Esophagus (tissue), 2 donors: ENCODE measurements around the gene WNT1. TPM values are rescaled to one million over a fixed set of nuclear protein-coding genes. Genes with fewer than 3 reads are reported as not detected.

Source experiments
- H3K27ac ChIP-seq, 2 donors: one replicate each; pipeline ENCODE4 v1.5.1; 2013; ENCODE audit warnings: low read depth in 2 of 2, mild to moderate bottlenecking in 2 of 2, inconsistent platforms in 1 of 2, low read length in 1 of 2, moderate library complexity in 1 of 2
- H3K27me3 ChIP-seq, 2 donors: one replicate each; pipeline ENCODE4 v1.6.1; 2013; ENCODE audit warnings: low read length in 2 of 2, control low read depth in 1 of 2, mild to moderate bottlenecking in 1 of 2; ENCODE audit not compliant: insufficient read depth in 2 of 2, control insufficient read depth in 1 of 2
- H3K36me3 ChIP-seq, 2 donors: one replicate each; pipeline ENCODE4 v1.6.1; 2013; ENCODE audit warnings: low read length in 1 of 2; ENCODE audit not compliant: control insufficient read depth in 2 of 2, insufficient read depth in 2 of 2
- H3K4me1 ChIP-seq, 2 donors: one replicate each; pipeline ENCODE4 v1.6.1; 2013; ENCODE audit warnings: low read length in 1 of 2; ENCODE audit not compliant: control insufficient read depth in 2 of 2, insufficient read depth in 2 of 2
- H3K4me3 ChIP-seq, 2 donors: one replicate each; pipeline ENCODE4 v1.5.1; 2013; ENCODE audit warnings: low read length in 2 of 2, mild to moderate bottlenecking in 2 of 2, low read depth in 1 of 2, moderate library complexity in 1 of 2
- H3K9me3 ChIP-seq, 2 donors: one replicate each; pipeline ENCODE4 v1.6.1; 2013; ENCODE audit warnings: mild to moderate bottlenecking in 2 of 2, low read depth in 1 of 2, low read length in 1 of 2, moderate library complexity in 1 of 2; ENCODE audit not compliant: control insufficient read depth in 2 of 2, insufficient read depth in 1 of 2
- WGBS, 2 donors: extraction: QIAGEN DNeasy Blood & Tissue Kit; methylation state at CpG; one replicate each; pipeline ENCODE4 v1.1.7; 2013; 5-methylcytosine and 5-hydroxymethylcytosine counted together
- polyA plus RNA-seq, 2 donors: library from polyadenylated mRNA; stranded (reverse); fragments of 200-250 nt; gene quantifications; one replicate each; pipeline ENCODE4 v1.2.3, GENCODE V29; 2013
- donor health status: healthy with polysubstance abuse.
- donor health status: Bipolar disorder and iron deficiency.

Gene WNT1
- polyA plus RNA-seq, 2 donors = 0.05 TPM; not detected in 1

- Histone ChIP-seq H3K36me3 (peaks cover 27 to 58% of the 10 kb centered on the region in 2 donors), H3K27me3 (no peaks in the 10 kb centered on the region), H3K4me3 (no peak overlapping the region), H3K9me3 (no peaks in the 10 kb centered on the region), H3K4me1 (no peaks in the 10 kb centered on the region), H3K27ac (no peak overlapping the region)
- WGBS, 2 donors = 85 to 88% methylated on average over 12 of the region's 12 CpGs
Observed at GRCh38 chr12:49024543-49024942, 46.4 kb downstream of the WNT1 start.

DNA sequence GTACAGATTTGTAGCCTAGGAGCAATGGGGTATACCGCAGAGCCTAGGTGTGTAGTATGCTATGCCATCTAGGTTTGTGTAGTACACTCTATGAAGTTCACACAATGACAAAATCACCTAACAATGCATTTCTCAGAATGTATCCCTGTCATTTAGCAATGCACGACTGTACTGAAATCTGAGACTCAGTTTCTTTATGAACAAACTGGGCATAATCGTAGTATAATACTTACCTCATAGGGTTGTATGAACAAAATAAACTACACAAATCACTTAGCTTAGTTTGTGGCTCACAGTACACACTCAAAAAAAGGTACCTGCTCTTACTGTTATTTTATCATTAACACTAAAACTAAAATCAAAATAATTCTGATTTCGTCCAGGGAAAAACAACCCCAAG is 47.3 kb downstream of the WNT1 start:
- H3K36me3 ChIP-seq = peaks cover 27 to 59% of the 10 kb centered on the region in 2 donors
- WGBS, 2 donors = 85 to 89% methylated on average over 4 of the region's 4 CpGs
- no peaks in the 10 kb centered on the region for H3K4me1 ChIP-seq
- H3K27me3 ChIP-seq = no peaks in the 10 kb centered on the region
- H3K4me3 ChIP-seq = no peak overlapping the region
- no peaks in the 10 kb centered on the region for H3K9me3 ChIP-seq
- no peak overlapping the region for H3K27ac ChIP-seq

GRCh38 chr12:49026101-49026500 is 48.0 kb downstream of the WNT1 start:
- no peaks in the 10 kb centered on the region for H3K27me3 ChIP-seq
- peaks cover 27 to 65% of the 10 kb centered on the region in 2 donors for H3K36me3 ChIP-seq
- H3K4me1 ChIP-seq = no peaks in the 10 kb centered on the region
- no peaks in the 10 kb centered on the region for H3K9me3 ChIP-seq
- no peak overlapping the region for H3K4me3 ChIP-seq
- no peak overlapping the region for H3K27ac ChIP-seq
- WGBS, 2 donors = 95 to 96% methylated on average over 21 of the region's 21 CpGs

GRCh38 chr12:49026678-49027480 is 48.8 kb downstream of the WNT1 start:
- Histone ChIP-seq H3K4me1 (no peaks in the 10 kb centered on the region), H3K36me3 (peaks cover 25 to 62% of the 10 kb centered on the region in 2 donors)
- WGBS, 2 donors = 91 to 93% methylated on average over 24 to 26 of the region's 26 CpGs

GRCh38 chr12:49027846-49028555 is 49.9 kb downstream of the WNT1 start:
- Histone ChIP-seq H3K9me3 (no peaks in the 10 kb centered on the region), H3K4me3 (no peak overlapping the region), H3K4me1 (no peaks in the 10 kb centered on the region), H3K27ac (no peak overlapping the region), H3K36me3 (peaks cover 20 to 62% of the 10 kb centered on the region in 2 donors), H3K27me3 (no peaks in the 10 kb centered on the region)
- WGBS, 2 donors = 90 to 92% methylated on average over 9 of the region's 9 CpGs

More at GRCh38 chr12:49026678-49027480, 48.8 kb downstream of the WNT1 start:
- Histone ChIP-seq H3K9me3 (no peaks in the 10 kb centered on the region), H3K4me3 (no peak overlapping the region), H3K27ac (no peak overlapping the region), H3K27me3 (no peaks in the 10 kb centered on the region)

DNA sequence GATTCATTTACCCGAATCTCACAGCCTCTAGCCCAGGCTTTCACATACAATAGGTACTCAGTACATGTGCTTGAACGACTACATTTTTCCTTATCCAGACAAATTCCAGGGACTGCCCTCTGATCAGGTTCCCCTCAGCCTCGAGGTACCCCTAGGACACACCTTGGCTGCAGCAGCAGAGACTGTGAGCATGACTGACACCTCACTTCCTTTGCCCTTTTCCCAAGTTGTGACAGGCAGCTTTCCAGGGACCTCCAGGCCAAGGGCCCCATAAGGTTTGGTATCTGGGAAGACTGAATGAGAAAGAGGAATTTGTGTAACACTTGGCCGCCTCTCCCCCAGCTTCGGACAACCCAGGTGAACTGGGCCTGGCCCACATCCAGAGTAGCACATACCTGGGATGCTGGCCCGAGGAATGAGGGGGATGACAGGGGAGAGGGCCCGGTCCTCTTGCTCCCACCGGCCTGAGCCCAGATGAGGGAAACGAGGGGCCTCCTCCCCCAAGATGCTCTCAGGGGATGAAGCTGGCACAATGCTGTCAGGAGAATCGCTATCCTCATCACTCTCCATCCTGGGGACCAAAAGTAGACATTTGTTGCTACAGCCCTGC is 50.6 kb downstream of the WNT1 start:
- Histone ChIP-seq H3K4me3 (no peak overlapping the region), H3K36me3 (peaks cover 27 to 64% of the 10 kb centered on the region in 2 donors), H3K27me3 (no peaks in the 10 kb centered on the region), H3K27ac (no peak overlapping the region), H3K4me1 (no peaks in the 10 kb centered on the region), H3K9me3 (no peaks in the 10 kb centered on the region)
- WGBS, 2 donors = 87 to 88% methylated on average over 10 of the region's 10 CpGs

DNA sequence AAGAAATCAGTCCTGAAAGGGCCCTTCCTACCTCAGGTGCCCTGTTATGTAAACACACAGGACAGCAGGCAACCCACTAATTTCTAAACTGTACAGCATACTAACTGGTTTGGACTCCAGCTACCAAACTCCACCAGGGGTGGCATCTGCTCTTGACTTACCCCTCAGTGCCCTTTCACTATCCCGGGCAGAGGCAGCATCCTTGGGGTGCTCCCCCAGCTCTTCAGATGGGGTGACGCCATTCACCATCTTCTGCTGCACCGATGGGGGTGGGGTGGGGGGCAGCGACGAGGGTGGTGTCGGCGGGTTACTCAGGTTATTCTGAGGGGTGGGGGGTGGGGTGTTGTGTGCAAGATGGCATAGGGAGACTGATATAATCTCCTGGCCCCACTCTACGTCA is 52.0 kb downstream of the WNT1 start:
- Histone ChIP-seq H3K4me3 (no peak overlapping the region), H3K4me1 (no peaks in the 10 kb centered on the region), H3K27ac (no peak overlapping the region), H3K36me3 (peaks cover 17 to 63% of the 10 kb centered on the region in 2 donors), H3K27me3 (no peaks in the 10 kb centered on the region), H3K9me3 (no peaks in the 10 kb centered on the region)
- 87 to 90% methylated on average over 8 of the region's 8 CpGs for whole genome bisulfite sequencing, 2 donors

DNA sequence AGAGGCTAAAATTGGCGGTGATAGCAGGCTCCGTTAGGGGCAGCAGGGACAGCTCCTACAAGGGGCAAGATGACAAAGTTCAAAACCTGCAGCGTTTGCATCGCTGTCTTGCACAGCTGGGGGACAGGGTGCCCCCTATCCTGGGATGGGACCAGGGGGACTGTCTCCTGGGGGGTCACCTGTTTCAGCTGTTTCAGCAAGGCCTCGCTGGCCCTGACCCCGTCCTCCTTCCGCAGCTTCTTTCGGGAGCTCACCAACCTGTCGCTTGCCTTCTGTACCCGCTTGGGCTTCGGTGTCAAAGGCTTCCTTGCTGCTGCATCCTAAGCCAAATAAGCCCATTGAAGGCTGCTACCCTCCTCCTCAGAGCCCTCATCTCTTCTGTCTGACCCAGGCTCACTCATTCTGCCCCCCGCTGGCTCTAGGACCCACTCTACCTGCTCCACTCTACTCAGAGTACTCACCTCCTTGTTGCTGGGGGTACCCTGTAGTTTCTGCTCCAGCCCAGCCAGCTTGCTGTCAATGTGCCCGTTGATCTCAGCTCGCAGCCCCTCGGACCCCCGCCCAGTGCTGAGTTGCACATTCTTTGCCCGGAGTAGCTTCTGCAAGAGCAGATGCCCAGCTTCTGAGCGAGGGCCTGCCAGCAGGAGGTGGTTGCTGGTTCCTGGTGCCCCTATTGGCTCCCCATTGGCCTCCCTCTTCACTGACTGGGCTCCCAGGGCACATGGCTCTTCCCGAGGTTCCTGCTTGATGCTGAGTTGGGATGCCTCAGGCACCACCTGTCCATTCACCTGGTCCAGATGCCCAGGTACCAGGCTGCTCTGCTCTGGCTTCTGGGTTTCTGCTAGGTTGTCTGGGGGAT is 52.8 kb downstream of the WNT1 start:
- Histone ChIP-seq H3K4me1 (no peaks in the 10 kb centered on the region), H3K36me3 (peaks cover 15 to 60% of the 10 kb centered on the region in 2 donors), H3K27ac (no peak overlapping the region), H3K4me3 (no peak overlapping the region), H3K27me3 (no peaks in the 10 kb centered on the region), H3K9me3 (no peaks in the 10 kb centered on the region)
- WGBS, 2 donors = 91 to 94% methylated on average over 19 of the region's 19 CpGs

DNA sequence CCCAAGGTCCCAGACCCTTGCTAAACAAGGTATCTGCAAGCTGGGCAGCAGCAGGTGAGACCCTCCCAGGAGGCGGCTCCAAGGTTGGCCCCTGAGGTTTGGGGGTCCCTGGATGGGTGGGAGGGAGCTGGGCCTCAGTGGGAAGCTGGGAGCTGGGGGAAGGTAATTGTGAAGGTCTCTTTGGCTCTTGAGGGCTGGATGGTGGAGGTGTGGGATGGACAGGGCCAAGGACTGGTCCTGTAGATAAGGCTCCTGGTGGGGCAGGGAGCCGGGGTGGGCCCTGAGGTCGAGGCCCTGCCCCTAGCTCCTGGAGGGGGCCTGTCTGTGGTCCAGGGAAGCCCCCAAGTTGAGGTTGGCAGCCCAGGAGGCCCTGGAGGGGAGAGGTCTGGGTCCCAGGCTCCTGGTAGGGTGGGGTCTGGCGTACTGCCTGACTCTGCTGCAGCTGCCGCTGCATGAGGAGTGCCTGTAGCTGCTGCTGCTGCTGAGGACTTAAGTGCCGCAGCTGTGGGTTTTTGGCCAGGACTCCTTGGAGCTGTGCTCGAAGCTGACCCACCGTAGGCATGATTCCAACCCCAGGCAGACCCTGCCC is 53.5 kb downstream of the WNT1 start:
- peaks cover 15 to 53% of the 10 kb centered on the region in 2 donors for H3K36me3 ChIP-seq
- WGBS, 2 donors = 88 to 91% methylated on average over 8 of the region's 8 CpGs
- H3K27me3 ChIP-seq = no peaks in the 10 kb centered on the region
- H3K27ac ChIP-seq = no peak overlapping the region
- no peaks in the 10 kb centered on the region for H3K9me3 ChIP-seq
- H3K4me3 ChIP-seq = no peak overlapping the region
- H3K4me1 ChIP-seq = no peaks in the 10 kb centered on the region
